ENCODE results near the gene EYS. TPM values are rescaled to one million over a fixed set of nuclear protein-coding genes. Genes with fewer than 3 reads are reported as not detected.

The EYS gene
- total RNA-seq, 1 donor from 2014 or later = not detected

DNA sequence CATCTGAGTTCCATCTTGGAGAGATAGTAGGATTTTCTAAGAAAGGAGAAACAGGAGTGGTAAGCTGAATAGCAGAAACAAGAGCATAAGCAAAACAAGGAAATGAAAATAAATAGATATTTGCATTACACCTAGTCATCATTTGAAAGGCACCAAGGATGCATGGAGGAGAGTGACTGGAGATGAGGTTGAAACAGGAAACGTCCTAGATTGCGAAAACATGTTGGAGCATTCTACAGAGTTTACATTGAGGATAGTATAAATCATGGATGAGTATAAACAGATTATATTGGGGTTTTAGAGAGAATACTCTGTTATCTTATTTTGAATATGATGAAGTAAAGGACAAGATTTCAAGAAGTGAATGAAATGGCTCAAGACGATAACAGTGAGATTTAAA is 507.3 kb downstream of the EYS start:
- no peaks in the 10 kb centered on the region for H3K27me3 Mint-ChIP-seq (ENCODE audit: unreplicated experiment)
- TF ChIP-seq, protein P1, sequence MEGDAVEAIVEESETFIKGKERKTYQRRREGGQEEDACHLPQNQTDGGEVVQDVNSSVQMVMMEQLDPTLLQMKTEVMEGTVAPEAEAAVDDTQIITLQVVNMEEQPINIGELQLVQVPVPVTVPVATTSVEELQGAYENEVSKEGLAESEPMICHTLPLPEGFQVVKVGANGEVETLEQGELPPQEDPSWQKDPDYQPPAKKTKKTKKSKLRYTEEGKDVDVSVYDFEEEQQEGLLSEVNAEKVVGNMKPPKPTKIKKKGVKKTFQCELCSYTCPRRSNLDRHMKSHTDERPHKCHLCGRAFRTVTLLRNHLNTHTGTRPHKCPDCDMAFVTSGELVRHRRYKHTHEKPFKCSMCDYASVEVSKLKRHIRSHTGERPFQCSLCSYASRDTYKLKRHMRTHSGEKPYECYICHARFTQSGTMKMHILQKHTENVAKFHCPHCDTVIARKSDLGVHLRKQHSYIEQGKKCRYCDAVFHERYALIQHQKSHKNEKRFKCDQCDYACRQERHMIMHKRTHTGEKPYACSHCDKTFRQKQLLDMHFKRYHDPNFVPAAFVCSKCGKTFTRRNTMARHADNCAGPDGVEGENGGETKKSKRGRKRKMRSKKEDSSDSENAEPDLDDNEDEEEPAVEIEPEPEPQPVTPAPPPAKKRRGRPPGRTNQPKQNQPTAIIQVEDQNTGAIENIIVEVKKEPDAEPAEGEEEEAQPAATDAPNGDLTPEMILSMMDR (IDR thresholded peaks at IDR 0.05; ENCODE audit: unreplicated experiment) = no peak
- no peaks in the 10 kb centered on the region for H3K36me3 Mint-ChIP-seq (ENCODE audit: low read depth, unreplicated experiment)
- no peak overlapping the region for H3K4me3 Mint-ChIP-seq (ENCODE audit: unreplicated experiment)
- H3K9me3 Mint-ChIP-seq (ENCODE audit: unreplicated experiment) = no peaks in the 10 kb centered on the region
- H3K27ac Mint-ChIP-seq (ENCODE audit: unreplicated experiment) = no peak overlapping the region
- DNase-seq (ENCODE audit: low spot score) = no peak
- H3K4me1 Mint-ChIP-seq (ENCODE audit: unreplicated experiment) = no peaks in the 10 kb centered on the region

GRCh38 chr6:65199121-65199520 is 507.9 kb downstream of the EYS start:
- TF ChIP-seq, protein P1 (IDR thresholded peaks at IDR 0.05; ENCODE audit: unreplicated experiment) = no peak
- no peak for DNase-seq (ENCODE audit: low spot score)
- no peaks in the 10 kb centered on the region for H3K36me3 Mint-ChIP-seq (ENCODE audit: low read depth, unreplicated experiment)
- no peak overlapping the region for H3K4me3 Mint-ChIP-seq (ENCODE audit: unreplicated experiment)
- no peaks in the 10 kb centered on the region for H3K9me3 Mint-ChIP-seq (ENCODE audit: unreplicated experiment)
- no peaks in the 10 kb centered on the region for H3K4me1 Mint-ChIP-seq (ENCODE audit: unreplicated experiment)
- H3K27me3 Mint-ChIP-seq (ENCODE audit: unreplicated experiment) = no peaks in the 10 kb centered on the region
- no peak overlapping the region for H3K27ac Mint-ChIP-seq (ENCODE audit: unreplicated experiment)

- Mint-ChIP-seq H3K27me3 (ENCODE audit: unreplicated experiment) (no peaks in the 10 kb centered on the region), H3K27ac (ENCODE audit: unreplicated experiment) (no peak overlapping the region), H3K36me3 (ENCODE audit: low read depth, unreplicated experiment) (no peaks in the 10 kb centered on the region), H3K4me1 (ENCODE audit: unreplicated experiment) (no peaks in the 10 kb centered on the region), H3K9me3 (ENCODE audit: unreplicated experiment) (no peaks in the 10 kb centered on the region), H3K4me3 (ENCODE audit: unreplicated experiment) (no peak overlapping the region)
- no peak for DNase-seq (ENCODE audit: low spot score)
- TF ChIP-seq, protein P1 (IDR thresholded peaks at IDR 0.05; ENCODE audit: unreplicated experiment) = no peak
These were observed 515.6 kb downstream of the EYS start for GRCh38 chr6:65191471-65191870.

GRCh38 chr6:65189236-65189881 is 517.7 kb downstream of the EYS start:
- no peaks in the 10 kb centered on the region for H3K36me3 Mint-ChIP-seq (ENCODE audit: low read depth, unreplicated experiment)
- H3K9me3 Mint-ChIP-seq (ENCODE audit: unreplicated experiment) = no peaks in the 10 kb centered on the region
- no peaks in the 10 kb centered on the region for H3K27me3 Mint-ChIP-seq (ENCODE audit: unreplicated experiment)
- TF ChIP-seq, protein P1 (IDR thresholded peaks at IDR 0.05; ENCODE audit: unreplicated experiment) = no peak
- H3K4me3 Mint-ChIP-seq (ENCODE audit: unreplicated experiment) = no peak overlapping the region
- H3K4me1 Mint-ChIP-seq (ENCODE audit: unreplicated experiment) = no peaks in the 10 kb centered on the region
- no peak for DNase-seq (ENCODE audit: low spot score)
- H3K27ac Mint-ChIP-seq (ENCODE audit: unreplicated experiment) = no peak overlapping the region

DNA sequence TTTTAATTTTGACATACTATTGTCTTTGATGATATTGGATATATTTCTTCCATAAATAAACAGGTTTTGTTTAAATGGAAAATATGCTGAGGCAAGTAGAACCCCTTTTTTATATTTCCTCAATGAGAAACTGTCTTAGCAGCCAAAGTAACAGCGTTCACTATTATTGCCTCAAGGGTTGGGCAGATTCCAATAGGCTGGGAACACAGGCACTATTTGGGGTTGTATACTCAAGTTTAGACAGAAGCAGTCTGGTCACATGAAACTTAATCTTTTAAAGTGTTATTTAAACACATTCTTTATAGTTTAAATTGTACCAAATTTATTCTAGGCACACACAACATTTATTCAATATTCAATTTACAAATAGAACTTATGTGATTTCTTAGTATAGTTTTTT is 520.2 kb downstream of the EYS start:
- H3K9me3 Mint-ChIP-seq (ENCODE audit: unreplicated experiment) = no peaks in the 10 kb centered on the region
- no peaks in the 10 kb centered on the region for H3K27me3 Mint-ChIP-seq (ENCODE audit: unreplicated experiment)
- no peak for DNase-seq (ENCODE audit: low spot score)
- no peaks in the 10 kb centered on the region for H3K36me3 Mint-ChIP-seq (ENCODE audit: low read depth, unreplicated experiment)
- TF ChIP-seq, protein P1 (IDR thresholded peaks at IDR 0.05; ENCODE audit: unreplicated experiment) = no peak
- no peaks in the 10 kb centered on the region for H3K4me1 Mint-ChIP-seq (ENCODE audit: unreplicated experiment)
- H3K4me3 Mint-ChIP-seq (ENCODE audit: unreplicated experiment) = no peak overlapping the region
- H3K27ac Mint-ChIP-seq (ENCODE audit: unreplicated experiment) = no peak overlapping the region

Measured in endothelial cell (in vitro differentiated cells).